Measurements from ENCODE around the gene RPS15.
A peak's percentile ranks its signal among the peaks of the same experiment; 100 is the strongest.
"Not testable (repeated sequence)": the region's sequence is repeated elsewhere in the genome, so short reads cannot be mapped to it uniquely, and the experiment has no call there.

Gene RPS15

GRCh38 chr19:1471010-1471514 lies 32.9 kb downstream of the RPS15 start:
- DNase-seq = no peak

- no peak for DNase-seq
These were observed 33.4 kb downstream of the RPS15 start for GRCh38 chr19:1471515-1472160.

DNA sequence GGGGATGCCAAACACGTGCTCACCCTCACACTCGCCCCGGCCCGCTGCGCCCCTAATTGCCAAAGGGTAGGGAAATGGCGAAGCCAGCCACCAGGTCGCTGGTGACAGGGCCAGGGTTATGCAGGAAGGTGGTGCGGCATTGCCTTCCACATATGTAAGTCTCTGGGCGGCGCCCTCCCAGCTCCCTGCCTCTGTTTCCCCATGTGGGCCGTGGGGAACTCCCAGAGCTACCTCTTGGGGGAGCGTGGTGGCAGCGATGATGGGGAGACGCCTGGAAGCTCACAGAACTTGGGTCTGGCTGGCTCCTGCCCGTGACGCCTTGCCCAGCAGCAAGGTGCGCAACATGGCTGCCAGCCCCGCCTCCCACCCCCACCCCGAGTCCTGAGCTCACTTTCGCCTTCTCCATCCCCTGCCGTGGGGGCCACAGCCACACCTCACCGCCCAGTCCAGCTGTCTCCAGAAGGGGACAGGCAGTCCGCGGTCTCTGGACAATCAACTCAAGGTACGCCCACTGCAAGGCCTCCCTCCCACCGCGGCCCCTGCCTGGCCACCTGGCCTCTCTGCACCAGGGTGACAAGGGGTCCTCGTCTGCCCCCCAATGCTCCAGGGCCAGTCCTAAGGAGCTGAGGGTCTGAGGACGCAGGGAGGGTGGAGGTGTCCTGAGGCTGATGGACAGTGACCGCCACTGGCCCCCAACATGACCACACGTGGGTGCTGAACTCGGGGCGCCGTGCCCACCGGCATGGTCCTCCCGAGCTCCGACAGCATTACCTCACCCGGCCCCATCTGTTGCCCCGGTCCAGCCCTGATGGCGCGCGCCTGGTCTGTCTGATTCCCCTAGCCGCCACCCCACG lies 34.3 kb downstream of the RPS15 start:
- no peak for DNase-seq

- no peak for DNase-seq
These were observed 35.1 kb downstream of the RPS15 start for GRCh38 chr19:1473085-1473851.

DNA sequence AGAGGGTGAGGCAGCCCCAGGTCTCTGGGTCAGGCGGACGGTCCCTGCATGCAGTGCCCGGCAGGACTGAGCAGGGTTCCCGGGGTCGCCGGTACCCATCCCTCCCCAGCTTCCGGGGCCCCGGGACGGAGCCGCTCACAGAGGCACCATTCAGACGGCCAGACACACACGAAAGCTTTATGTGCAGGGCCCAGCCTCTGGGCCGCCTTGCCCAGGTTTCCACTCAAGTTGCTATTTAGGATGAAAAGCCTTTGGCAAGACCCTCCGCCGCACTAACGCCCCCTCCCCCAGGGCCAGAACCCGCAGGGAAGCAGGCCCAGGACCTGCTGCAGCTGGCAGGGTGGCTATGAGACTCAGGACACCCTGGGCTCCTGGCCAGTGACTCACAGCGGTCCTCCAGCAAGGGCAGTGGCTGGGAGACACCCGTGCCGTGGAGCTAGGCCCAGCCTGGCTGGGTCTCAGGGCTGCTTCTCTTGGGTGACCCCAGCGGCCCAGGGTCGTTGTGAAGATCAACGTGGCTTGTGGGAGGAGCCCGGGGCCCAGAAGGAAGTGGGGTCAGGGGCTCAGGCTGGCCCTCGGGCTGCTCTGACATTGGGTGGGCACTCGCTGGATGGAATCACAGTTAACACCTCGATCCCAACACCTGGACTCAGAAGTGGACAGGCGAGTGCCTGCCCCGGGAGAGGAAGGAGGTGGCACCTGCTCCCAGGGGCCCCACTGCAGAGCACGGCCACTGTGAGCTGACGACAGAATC lies 36.0 kb downstream of the RPS15 start:
- no peak for DNase-seq

- no peak for DNase-seq
These were observed 36.7 kb downstream of the RPS15 start for GRCh38 chr19:1474765-1475351.

DNA sequence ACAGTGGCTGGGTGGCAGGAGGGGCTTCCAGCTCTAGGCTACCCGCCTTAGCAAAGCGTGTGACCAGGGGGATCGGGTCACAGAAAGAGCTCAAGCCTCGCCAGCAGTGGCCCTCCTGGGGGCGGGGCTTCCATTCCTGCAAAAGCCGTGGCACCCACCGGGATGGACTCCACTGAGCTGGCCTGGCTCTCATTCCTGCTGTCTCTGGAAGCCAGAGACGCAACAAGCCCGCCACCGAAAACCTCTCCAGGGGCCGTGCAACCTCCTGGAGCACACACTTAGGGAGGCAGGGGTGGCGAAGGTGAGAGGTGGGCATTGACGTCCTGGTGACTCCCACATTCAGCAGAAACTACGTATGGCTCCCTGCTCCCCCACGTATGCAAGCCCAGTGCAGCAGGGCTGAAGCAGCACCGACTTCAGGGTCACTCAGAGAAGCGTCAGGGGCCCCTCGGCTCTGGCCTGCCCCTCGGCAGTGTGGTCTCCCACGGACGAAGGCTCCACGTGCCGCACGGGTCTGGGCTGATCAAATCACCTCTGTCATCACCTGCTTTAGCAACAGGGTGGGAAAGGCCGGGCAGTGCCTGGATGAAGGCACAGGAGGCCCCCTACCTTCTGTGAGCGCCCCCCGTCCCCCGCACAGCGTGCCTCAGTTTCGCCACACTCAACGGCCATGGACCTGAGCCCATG lies 37.7 kb downstream of the RPS15 start:
- DNase-seq = no peak

- not testable (repeated sequence) for DNase-seq
These were observed 38.9 kb downstream of the RPS15 start for GRCh38 chr19:1477056-1477455.

DNA sequence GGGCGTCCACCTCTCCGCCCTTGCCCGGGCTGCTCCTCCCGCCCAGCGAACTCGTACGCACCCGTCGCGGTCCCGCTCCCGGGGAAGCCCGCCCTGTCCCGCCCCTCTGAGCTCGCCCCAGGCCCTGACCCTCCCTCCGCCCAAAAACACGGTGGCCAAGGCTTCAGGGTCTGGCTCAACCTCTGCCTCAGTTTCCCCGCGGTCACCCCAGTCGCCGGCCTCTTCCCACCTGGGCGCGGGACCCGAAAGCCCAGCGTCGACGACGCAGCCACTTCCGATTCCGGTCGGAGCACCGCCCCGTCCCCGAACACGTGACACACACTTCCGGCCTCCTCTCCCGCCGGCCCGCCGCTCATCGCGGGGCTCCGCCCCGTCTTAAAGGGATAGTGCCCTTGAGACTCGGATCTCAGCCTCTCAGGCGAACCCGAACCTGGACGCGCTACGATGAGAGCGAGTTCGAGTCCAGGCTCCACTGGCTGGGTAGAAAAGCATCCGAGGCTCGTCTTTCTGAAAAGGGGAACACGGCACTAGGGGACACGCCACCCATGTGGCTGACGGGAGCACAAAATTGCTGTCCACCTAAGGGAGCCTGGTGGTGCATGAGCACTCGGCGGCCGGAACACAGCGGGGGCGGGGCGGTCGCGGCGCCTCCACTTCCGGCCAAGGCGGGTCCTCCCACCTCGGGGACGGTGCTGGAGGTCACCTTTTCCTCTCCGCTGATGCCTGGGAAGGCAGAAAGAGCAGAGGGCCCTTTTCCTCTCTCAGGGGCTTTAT lies 40.9 kb downstream of the RPS15 start, which contains the start of gene C19orf25:
TSS of gene C19orf25 (minus strand) at position 282 of the 774 bp plus-strand sequence. CDS start 312 bp downstream, outside the sequence.
- DNase-seq = peak; percentile 81

DNA sequence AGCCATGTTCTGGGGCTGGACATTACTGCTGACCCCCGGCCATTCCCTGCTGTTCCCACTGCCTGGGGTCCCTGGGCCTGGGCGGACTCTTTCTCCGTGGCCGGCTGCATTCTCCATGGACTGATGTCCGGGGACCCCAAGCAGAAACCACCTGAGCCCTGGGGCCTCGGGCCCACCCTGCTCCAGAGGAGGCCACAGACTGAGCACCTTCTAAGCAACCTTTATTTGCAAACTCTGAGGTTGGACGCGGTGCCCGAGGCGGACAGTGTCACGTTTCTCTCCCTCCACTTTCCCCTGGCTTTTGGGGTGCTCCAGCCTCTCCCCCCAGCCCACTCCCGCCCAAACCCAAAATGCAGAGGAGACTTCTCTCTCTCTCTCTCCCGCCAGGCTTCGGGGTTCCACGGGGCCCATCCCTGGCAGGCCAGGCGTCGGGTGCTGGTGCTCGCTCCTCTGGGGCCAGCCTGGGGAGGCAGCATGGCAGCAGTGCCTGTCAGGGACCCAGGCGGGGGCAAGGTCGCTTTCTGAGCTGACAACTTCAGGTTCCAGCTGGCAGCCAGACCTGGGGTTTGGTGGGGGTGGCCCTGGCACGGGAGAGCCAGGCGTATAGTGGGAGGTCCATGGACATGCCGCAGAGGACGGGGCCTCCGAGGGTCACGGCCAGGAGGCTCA lies 43.2 kb downstream of the RPS15 start:
- no peak for DNase-seq

- no peak for DNase-seq
These were observed 43.7 kb downstream of the RPS15 start for GRCh38 chr19:1481893-1482360.

DNA sequence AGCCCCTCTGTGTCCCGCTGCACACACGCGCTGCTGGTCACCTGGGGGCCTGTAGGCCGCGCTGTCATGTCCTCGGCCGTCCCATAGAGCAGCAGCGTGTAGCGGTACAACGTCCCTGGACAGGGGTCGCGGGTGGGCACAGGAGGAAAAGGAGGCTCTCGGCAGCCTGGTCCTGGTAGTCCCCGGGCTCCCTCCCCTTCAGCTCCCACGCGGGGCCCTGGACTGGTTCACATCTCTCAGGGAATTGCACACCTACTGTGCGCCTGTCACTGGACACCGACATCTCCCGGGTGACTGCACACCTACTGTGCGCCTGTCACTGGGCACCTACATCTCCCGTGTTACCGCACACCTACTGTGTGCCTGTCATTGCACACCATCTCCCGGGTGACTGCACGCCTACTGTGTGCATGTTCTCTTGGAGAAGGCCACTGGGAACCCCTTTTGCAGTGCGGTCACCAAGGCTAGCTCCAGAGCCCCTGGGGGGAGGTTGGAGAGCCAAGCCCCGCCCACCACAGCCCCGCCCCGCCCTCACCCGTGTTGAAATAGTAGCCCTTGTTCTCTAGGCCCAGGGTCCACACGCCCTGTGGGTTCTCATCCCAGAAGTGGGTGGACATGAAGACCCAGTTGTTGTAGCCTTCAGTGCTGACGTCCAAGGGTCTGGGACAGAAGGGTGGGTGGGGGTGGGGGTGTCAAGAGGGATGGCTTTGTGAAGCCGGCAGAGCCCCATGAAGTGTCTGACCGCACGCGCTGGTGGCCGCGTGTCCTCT lies 44.4 kb downstream of the RPS15 start:
- DNase-seq = no peak

- no peak for DNase-seq
These were observed 45.2 kb downstream of the RPS15 start for GRCh38 chr19:1483131-1483978.

GRCh38 chr19:1483979-1484428 lies 45.8 kb downstream of the RPS15 start:
- DNase-seq = no peak

- DNase-seq = no peak
These were observed 48.8 kb downstream of the RPS15 start for GRCh38 chr19:1486720-1487575.

DNA sequence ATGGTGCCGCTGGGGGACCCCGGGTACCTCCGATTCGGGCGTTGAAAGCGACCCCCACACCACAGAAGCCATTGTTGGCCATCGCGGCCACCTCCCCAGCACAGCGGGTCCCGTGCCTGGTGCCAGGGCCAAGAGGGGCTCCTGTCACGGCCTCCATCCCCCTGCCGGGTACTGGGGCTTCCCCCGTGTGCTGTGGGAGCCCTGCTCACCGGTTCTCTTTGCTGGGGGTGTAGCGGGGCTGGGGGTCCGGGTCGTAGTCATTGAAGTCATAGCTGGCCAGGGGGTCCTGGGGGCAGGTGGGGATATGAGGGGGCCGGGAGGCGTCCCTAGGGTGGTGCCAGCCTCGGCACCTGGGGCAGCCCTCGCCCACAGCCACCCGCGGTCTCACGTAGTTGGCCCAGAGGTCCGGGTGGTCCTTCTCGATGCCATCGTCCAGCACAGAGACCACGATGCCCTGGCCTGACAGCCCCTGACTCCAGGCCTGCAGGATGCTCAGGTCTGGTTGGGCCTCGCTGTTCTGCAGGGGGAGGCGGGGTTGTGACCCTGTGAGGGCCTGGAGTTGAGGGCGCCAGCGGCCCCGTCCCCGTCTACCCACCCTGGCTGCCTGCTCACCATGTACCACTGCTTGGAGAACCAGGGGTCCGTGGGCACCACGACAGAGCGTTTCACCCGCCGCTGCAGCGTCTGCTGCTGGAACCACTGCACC lies 49.5 kb downstream of the RPS15 start:
- no peak for DNase-seq

All from effector CD8-positive, alpha-beta T cell (primary cell).